ENCODE results near the gene LPP.

DNA sequence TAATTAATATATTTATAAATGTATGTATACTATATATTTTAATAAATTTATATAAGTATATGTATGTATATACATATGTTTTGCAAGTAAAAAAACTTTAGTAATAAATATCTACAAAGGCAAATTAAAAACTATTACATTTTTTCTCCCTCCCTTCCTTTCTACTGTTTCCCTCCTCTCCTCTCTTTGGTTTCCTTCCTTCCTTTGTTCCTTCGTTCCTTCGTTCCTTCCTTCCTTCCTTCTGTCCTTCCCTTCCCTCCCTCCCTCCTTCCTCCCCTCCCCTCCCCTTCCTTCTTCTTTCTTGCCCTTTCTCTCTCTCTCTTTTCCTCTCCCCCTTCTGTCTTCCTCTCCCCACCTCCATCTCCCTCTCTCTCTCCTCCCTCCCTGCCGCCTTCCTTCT is 423.6 kb downstream of the LPP start:
- TF ChIP-seq, protein P1, sequence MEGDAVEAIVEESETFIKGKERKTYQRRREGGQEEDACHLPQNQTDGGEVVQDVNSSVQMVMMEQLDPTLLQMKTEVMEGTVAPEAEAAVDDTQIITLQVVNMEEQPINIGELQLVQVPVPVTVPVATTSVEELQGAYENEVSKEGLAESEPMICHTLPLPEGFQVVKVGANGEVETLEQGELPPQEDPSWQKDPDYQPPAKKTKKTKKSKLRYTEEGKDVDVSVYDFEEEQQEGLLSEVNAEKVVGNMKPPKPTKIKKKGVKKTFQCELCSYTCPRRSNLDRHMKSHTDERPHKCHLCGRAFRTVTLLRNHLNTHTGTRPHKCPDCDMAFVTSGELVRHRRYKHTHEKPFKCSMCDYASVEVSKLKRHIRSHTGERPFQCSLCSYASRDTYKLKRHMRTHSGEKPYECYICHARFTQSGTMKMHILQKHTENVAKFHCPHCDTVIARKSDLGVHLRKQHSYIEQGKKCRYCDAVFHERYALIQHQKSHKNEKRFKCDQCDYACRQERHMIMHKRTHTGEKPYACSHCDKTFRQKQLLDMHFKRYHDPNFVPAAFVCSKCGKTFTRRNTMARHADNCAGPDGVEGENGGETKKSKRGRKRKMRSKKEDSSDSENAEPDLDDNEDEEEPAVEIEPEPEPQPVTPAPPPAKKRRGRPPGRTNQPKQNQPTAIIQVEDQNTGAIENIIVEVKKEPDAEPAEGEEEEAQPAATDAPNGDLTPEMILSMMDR (IDR thresholded peaks at IDR 0.05 in 4 of 5, conservative IDR thresholded peaks at IDR 0.05 in 1 of 5), result no peak
- TF ChIP-seq POLR2A (IDR thresholded peaks at IDR 0.05), result no peak

Data from gastrocnemius medialis (tissue), 4 donors.